ENCODE data around the gene TTC9.

The TTC9 gene

DNA sequence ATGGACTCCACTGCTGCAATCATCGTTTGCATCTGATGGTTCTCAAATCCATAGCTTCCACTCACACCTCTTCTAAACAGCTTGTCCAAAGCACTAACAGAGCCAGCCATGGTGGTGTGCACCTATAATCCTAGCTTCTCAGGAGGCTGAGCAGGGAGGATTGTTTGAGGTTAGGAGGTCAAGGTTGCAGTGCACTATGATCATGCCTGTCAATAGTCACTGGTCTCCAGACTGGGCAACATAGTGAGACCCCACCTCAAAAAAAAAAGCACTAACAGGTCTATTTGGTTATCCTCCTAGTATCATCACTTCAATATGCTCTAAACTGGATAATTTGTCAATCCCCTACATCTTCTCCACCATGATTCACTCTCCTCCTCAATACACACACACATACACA lies 63.2 kb downstream of the TTC9 start:
- ATAC-seq, result no peak
- no peak for TF ChIP-seq ZNF565 (CRISPR knock-in tag; conservative IDR thresholded peaks at IDR 0.05; ENCODE audit: low read depth)
- TF ChIP-seq, protein P1, sequence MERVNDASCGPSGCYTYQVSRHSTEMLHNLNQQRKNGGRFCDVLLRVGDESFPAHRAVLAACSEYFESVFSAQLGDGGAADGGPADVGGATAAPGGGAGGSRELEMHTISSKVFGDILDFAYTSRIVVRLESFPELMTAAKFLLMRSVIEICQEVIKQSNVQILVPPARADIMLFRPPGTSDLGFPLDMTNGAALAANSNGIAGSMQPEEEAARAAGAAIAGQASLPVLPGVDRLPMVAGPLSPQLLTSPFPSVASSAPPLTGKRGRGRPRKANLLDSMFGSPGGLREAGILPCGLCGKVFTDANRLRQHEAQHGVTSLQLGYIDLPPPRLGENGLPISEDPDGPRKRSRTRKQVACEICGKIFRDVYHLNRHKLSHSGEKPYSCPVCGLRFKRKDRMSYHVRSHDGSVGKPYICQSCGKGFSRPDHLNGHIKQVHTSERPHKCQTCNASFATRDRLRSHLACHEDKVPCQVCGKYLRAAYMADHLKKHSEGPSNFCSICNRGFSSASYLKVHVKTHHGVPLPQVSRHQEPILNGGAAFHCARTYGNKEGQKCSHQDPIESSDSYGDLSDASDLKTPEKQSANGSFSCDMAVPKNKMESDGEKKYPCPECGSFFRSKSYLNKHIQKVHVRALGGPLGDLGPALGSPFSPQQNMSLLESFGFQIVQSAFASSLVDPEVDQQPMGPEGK (CRISPR knock-in tag; IDR thresholded peaks at IDR 0.05; ENCODE audit: borderline replicate concordance), result no peak
- no peak for TF ChIP-seq ZFP30 (CRISPR knock-in tag; IDR thresholded peaks at IDR 0.05)
- TF ChIP-seq, protein P2, sequence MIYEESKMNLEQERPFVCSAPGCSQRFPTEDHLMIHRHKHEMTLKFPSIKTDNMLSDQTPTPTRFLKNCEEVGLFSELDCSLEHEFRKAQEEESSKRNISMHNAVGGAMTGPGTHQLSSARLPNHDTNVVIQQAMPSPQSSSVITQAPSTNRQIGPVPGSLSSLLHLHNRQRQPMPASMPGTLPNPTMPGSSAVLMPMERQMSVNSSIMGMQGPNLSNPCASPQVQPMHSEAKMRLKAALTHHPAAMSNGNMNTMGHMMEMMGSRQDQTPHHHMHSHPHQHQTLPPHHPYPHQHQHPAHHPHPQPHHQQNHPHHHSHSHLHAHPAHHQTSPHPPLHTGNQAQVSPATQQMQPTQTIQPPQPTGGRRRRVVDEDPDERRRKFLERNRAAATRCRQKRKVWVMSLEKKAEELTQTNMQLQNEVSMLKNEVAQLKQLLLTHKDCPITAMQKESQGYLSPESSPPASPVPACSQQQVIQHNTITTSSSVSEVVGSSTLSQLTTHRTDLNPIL (CRISPR knock-in tag; IDR thresholded peaks at IDR 0.05; ENCODE audit: low read depth), result no peak
- TF ChIP-seq BACH2 (CRISPR knock-in tag; IDR thresholded peaks at IDR 0.05; ENCODE audit: borderline replicate concordance), result no peak
- TF ChIP-seq PPARA (CRISPR knock-in tag; IDR thresholded peaks at IDR 0.05; ENCODE audit: borderline replicate concordance), result no peak
- no peak for TF ChIP-seq CSDC2 (CRISPR knock-in tag; IDR thresholded peaks at IDR 0.05)
- TF ChIP-seq ZNF70 (CRISPR knock-in tag; IDR thresholded peaks at IDR 0.05), result no peak
- no peak for TF ChIP-seq ZFP3 (CRISPR knock-in tag; IDR thresholded peaks at IDR 0.05)
- TF ChIP-seq ISL1 (CRISPR knock-in tag; IDR thresholded peaks at IDR 0.05), result no peak
- TF ChIP-seq ZNF8 (CRISPR knock-in tag; IDR thresholded peaks at IDR 0.05), result no peak
- TF ChIP-seq OSR1 (CRISPR knock-in tag; IDR thresholded peaks at IDR 0.05), result no peak
- TF ChIP-seq, protein P3, sequence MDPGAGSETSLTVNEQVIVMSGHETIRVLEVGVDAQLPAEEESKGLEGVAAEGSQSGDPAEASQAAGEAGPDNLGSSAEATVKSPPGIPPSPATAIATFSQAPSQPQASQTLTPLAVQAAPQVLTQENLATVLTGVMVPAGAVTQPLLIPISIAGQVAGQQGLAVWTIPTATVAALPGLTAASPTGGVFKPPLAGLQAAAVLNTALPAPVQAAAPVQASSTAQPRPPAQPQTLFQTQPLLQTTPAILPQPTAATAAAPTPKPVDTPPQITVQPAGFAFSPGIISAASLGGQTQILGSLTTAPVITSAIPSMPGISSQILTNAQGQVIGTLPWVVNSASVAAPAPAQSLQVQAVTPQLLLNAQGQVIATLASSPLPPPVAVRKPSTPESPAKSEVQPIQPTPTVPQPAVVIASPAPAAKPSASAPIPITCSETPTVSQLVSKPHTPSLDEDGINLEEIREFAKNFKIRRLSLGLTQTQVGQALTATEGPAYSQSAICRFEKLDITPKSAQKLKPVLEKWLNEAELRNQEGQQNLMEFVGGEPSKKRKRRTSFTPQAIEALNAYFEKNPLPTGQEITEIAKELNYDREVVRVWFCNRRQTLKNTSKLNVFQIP (CRISPR knock-in tag; IDR thresholded peaks at IDR 0.05; ENCODE audit: borderline replicate concordance, low read depth), result no peak
- TF ChIP-seq TOX (CRISPR knock-in tag; IDR thresholded peaks at IDR 0.05; ENCODE audit: borderline replicate concordance), result no peak
- TF ChIP-seq, protein P4, sequence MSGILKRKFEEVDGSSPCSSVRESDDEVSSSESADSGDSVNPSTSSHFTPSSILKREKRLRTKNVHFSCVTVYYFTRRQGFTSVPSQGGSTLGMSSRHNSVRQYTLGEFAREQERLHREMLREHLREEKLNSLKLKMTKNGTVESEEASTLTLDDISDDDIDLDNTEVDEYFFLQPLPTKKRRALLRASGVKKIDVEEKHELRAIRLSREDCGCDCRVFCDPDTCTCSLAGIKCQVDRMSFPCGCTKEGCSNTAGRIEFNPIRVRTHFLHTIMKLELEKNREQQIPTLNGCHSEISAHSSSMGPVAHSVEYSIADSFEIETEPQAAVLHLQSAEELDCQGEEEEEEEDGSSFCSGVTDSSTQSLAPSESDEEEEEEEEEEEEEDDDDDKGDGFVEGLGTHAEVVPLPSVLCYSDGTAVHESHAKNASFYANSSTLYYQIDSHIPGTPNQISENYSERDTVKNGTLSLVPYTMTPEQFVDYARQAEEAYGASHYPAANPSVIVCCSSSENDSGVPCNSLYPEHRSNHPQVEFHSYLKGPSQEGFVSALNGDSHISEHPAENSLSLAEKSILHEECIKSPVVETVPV (CRISPR knock-in tag; IDR thresholded peaks at IDR 0.05), result no peak
- TF ChIP-seq RARB (CRISPR knock-in tag; IDR thresholded peaks at IDR 0.05), result no peak
- TF ChIP-seq ARNTL (CRISPR knock-in tag; IDR thresholded peaks at IDR 0.05; ENCODE audit: borderline replicate concordance, low read depth), result no peak

DNA sequence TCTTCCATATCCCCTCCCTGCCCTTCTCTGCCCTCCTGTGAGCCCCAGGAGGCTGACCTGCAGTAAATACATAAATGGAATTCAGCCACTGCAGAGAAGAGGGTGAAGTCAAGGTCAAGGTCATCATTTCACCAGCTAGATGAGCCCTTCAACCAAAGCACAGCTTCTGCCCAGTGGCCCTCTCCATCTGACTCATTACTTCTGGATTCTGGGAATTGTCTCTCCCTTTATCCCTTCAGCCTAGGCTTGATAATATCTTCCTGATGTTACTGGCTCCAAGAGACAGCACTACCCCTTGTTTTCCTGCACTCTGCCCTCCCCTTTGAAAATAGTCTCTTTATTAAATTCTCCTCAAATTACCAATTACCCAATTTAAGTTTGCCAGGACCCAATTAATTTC lies 64.5 kb downstream of the TTC9 start:
- ATAC-seq, result peak; percentile 85
- TF ChIP-seq PPARA (CRISPR knock-in tag; IDR thresholded peaks at IDR 0.05; ENCODE audit: borderline replicate concordance) (no peak), BACH2 (CRISPR knock-in tag; IDR thresholded peaks at IDR 0.05; ENCODE audit: borderline replicate concordance) (no peak), SNAI2 (CRISPR knock-in tag; IDR thresholded peaks at IDR 0.05) (peak; percentile 76; the same call in 1 of the 2 replicates), ZNF8 (CRISPR knock-in tag; IDR thresholded peaks at IDR 0.05) (no peak), TOX (CRISPR knock-in tag; IDR thresholded peaks at IDR 0.05; ENCODE audit: borderline replicate concordance) (no peak), OSR1 (CRISPR knock-in tag; IDR thresholded peaks at IDR 0.05) (no peak), ZFP3 (CRISPR knock-in tag; IDR thresholded peaks at IDR 0.05) (peak; percentile 55; the same call in 1 of the 2 replicates), ZFP30 (CRISPR knock-in tag; IDR thresholded peaks at IDR 0.05) (no peak), ISL1 (CRISPR knock-in tag; IDR thresholded peaks at IDR 0.05) (peak; percentile 79), ZNF565 (CRISPR knock-in tag; conservative IDR thresholded peaks at IDR 0.05; ENCODE audit: low read depth) (no peak), ZC3H10 (CRISPR knock-in tag; IDR thresholded peaks at IDR 0.05) (no peak), RARB (CRISPR knock-in tag; IDR thresholded peaks at IDR 0.05) (no peak), TCF4 (CRISPR knock-in tag; IDR thresholded peaks at IDR 0.05; ENCODE audit: borderline replicate concordance) (peak; percentile 66), CSDC2 (CRISPR knock-in tag; IDR thresholded peaks at IDR 0.05) (no peak), GLIS3 (CRISPR knock-in tag; IDR thresholded peaks at IDR 0.05) (0 out of 2 replicates have a peak, but pooled peaks have one; percentile 49)
- TF ChIP-seq, protein P2 (CRISPR knock-in tag; IDR thresholded peaks at IDR 0.05; ENCODE audit: low read depth), result no peak
- TF ChIP-seq, protein P5, sequence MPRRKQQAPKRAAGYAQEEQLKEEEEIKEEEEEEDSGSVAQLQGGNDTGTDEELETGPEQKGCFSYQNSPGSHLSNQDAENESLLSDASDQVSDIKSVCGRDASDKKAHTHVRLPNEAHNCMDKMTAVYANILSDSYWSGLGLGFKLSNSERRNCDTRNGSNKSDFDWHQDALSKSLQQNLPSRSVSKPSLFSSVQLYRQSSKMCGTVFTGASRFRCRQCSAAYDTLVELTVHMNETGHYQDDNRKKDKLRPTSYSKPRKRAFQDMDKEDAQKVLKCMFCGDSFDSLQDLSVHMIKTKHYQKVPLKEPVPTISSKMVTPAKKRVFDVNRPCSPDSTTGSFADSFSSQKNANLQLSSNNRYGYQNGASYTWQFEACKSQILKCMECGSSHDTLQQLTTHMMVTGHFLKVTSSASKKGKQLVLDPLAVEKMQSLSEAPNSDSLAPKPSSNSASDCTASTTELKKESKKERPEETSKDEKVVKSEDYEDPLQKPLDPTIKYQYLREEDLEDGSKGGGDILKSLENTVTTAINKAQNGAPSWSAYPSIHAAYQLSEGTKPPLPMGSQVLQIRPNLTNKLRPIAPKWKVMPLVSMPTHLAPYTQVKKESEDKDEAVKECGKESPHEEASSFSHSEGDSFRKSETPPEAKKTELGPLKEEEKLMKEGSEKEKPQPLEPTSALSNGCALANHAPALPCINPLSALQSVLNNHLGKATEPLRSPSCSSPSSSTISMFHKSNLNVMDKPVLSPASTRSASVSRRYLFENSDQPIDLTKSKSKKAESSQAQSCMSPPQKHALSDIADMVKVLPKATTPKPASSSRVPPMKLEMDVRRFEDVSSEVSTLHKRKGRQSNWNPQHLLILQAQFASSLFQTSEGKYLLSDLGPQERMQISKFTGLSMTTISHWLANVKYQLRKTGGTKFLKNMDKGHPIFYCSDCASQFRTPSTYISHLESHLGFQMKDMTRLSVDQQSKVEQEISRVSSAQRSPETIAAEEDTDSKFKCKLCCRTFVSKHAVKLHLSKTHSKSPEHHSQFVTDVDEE (CRISPR knock-in tag; IDR thresholded peaks at IDR 0.05), result no peak
- TF ChIP-seq, protein P3 (CRISPR knock-in tag; IDR thresholded peaks at IDR 0.05; ENCODE audit: borderline replicate concordance, low read depth), result no peak
- TF ChIP-seq, protein P4 (CRISPR knock-in tag; IDR thresholded peaks at IDR 0.05), result no peak
- TF ChIP-seq, protein P1 (CRISPR knock-in tag; IDR thresholded peaks at IDR 0.05; ENCODE audit: borderline replicate concordance), result no peak
